Aorta (tissue), 5 donors: Measurements from ENCODE around the gene TTC39A. TPM values are rescaled to one million over a fixed set of nuclear protein-coding genes. Genes with fewer than 3 reads are reported as not detected.

Source experiments
- ATAC-seq: fragments of 200-7000 bp; cut with Tn5 transposase; one replicate; pipeline ENCODE4 v1.9.1; 2022; ENCODE audit warnings: moderate library complexity; ENCODE audit not compliant: low FRiP score
- DNase-seq, 2 donors: peaks; one replicate each; pipeline ENCODE4 v3.0.0-alpha.2; 2020
- H3K27ac ChIP-seq, 2 donors: one replicate each; pipeline ENCODE4 v1.5.1; 2013; ENCODE audit warnings: low read length in 2 of 2, mild to moderate bottlenecking in 2 of 2, moderate library complexity in 2 of 2, control low read depth in 1 of 2, inconsistent platforms in 1 of 2, low read depth in 1 of 2
- H3K27me3 ChIP-seq, 2 donors: one replicate each; pipeline ENCODE4 v1.6.1; 2013; ENCODE audit warnings: control low read depth in 1 of 2, low read length in 1 of 2, mild to moderate bottlenecking in 1 of 2, moderate library complexity in 1 of 2; ENCODE audit not compliant: insufficient read depth in 2 of 2, control insufficient read depth in 1 of 2
- H3K36me3 ChIP-seq, 2 donors: one replicate each; pipeline ENCODE4 v1.6.1; 2013; ENCODE audit warnings: control low read depth in 1 of 2, low read length in 1 of 2, mild to moderate bottlenecking in 1 of 2; ENCODE audit not compliant: insufficient read depth in 2 of 2, control insufficient read depth in 1 of 2
- H3K4me1 ChIP-seq, 2 donors: one replicate each; pipeline ENCODE4 v1.6.1; 2013; ENCODE audit warnings: low read length in 2 of 2, control low read depth in 1 of 2, mild to moderate bottlenecking in 1 of 2, moderate library complexity in 1 of 2; ENCODE audit not compliant: insufficient read depth in 2 of 2, control insufficient read depth in 1 of 2
- H3K4me3 ChIP-seq, 2 donors: one replicate each; pipeline ENCODE4 v1.5.1; 2013; ENCODE audit warnings: low read length in 2 of 2, control low read depth in 1 of 2, mild to moderate bottlenecking in 1 of 2
- H3K9me3 ChIP-seq: one replicate; pipeline ENCODE4 v1.6.1; 2013; ENCODE audit warnings: mild to moderate bottlenecking, low read length; ENCODE audit not compliant: control insufficient read depth
- WGBS, 2 donors: extraction: QIAGEN DNeasy Blood & Tissue Kit; methylation state at CpG; one replicate each; pipeline ENCODE4 v1.1.7; 2013; 5-methylcytosine and 5-hydroxymethylcytosine counted together
- intact Hi-C, 2 donors: fragments of 100-400 bp; cut with DNase I; formaldehyde crosslinking; loops; one replicate each; pipeline versions ENCODE4 v1.14.2 to v1.15.0; 2022
- polyA plus RNA-seq, 2 donors: library from polyadenylated mRNA; stranded (reverse); fragments of 200-250 nt; gene quantifications; one replicate each; pipeline ENCODE4 v1.2.3, GENCODE V29; 2013
- total RNA-seq, 2 donors: library from RNA; stranded (reverse); fragmentation: NEBNext Ultra II Directional; extraction: Animal tissue kit (Norgen Biotek cat#: 25700); gene quantifications; one replicate each; pipeline ENCODE4 v1.2.1, GENCODE V29; 2021
- donor health status: healthy with polysubstance abuse.
- donor health status: Bipolar disorder and iron deficiency.
- donor health status: DM: no; HTN: no; CAD: no.
- donor health status: DM: no; HTN: no; CAD: no.
- donor health status: DM: yes; HTN: yes; CAD: no.

Gene TTC39A
- total and polyA plus RNA-seq, 4 donors, result 0.67 to 7.5 (median 2.8) TPM

GRCh38 chr1:51322417-51323101 is 7.8 kb downstream of the TTC39A start:
- intact Hi-C loops, result no loop called here
- no peak for ATAC-seq
- H3K9me3 ChIP-seq, result no peaks in the 10 kb centered on the region
- H3K27ac ChIP-seq, result no peak overlapping the region
- no peaks in the 10 kb centered on the region for H3K4me1 ChIP-seq
- no peaks in the 10 kb centered on the region for H3K27me3 ChIP-seq
- no peak overlapping the region for H3K4me3 ChIP-seq
- H3K36me3 ChIP-seq, result no peaks in the 10 kb centered on the region
- WGBS, 2 donors, result 91 to 92% methylated on average over 4 of the region's 4 CpGs
- DNase-seq, result no peak

- Histone ChIP-seq H3K9me3 (no peaks in the 10 kb centered on the region), H3K4me1 (no peaks in the 10 kb centered on the region), H3K4me3 (no peak overlapping the region), H3K36me3 (no peaks in the 10 kb centered on the region), H3K27me3 (no peaks in the 10 kb centered on the region), H3K27ac (no peak overlapping the region)
- ATAC-seq, result no peak
- DNase-seq, result no peak
- intact Hi-C loops, result no loop called here
- 95 to 100% methylated on average over 2 of the region's 2 CpGs for WGBS, 2 donors
Measured at GRCh38 chr1:51321924-51322280, 8.5 kb downstream of the TTC39A start.

GRCh38 chr1:51320967-51321923 is 9.1 kb downstream of the TTC39A start:
- Histone ChIP-seq H3K27ac (no peak overlapping the region), H3K9me3 (no peaks in the 10 kb centered on the region), H3K27me3 (no peaks in the 10 kb centered on the region), H3K36me3 (no peaks in the 10 kb centered on the region), H3K4me3 (no peak overlapping the region), H3K4me1 (no peaks in the 10 kb centered on the region)
- ATAC-seq (no peak), DNase-seq (no peak)
- intact Hi-C loops, result no loop called here
- WGBS, 2 donors, result 94 to 97% methylated on average over 11 of the region's 11 CpGs

GRCh38 chr1:51317798-51318197 is 12.6 kb downstream of the TTC39A start:
- Histone ChIP-seq H3K4me1 (no peaks in the 10 kb centered on the region), H3K27ac (no peak overlapping the region), H3K4me3 (no peak overlapping the region), H3K27me3 (no peaks in the 10 kb centered on the region), H3K9me3 (no peaks in the 10 kb centered on the region), H3K36me3 (no peaks in the 10 kb centered on the region)
- DNase-seq (no peak), ATAC-seq (no peak)
- intact Hi-C loops, result no loop called here
- 91% methylated on average over 7 of the region's 7 CpGs for WGBS, 2 donors

- no peaks in the 10 kb centered on the region for H3K36me3 ChIP-seq
- ATAC-seq, result no peak
- intact Hi-C loops, result no loop called here
- no peaks in the 10 kb centered on the region for H3K9me3 ChIP-seq
- no peaks in the 10 kb centered on the region for H3K27me3 ChIP-seq
- no peak overlapping the region for H3K27ac ChIP-seq
- DNase-seq, result no peak
- WGBS, 2 donors, result 94 to 95% methylated on average over 4 of the region's 4 CpGs
- no peak overlapping the region for H3K4me3 ChIP-seq
- H3K4me1 ChIP-seq, result no peaks in the 10 kb centered on the region
Measured at GRCh38 chr1:51316846-51317120, 13.6 kb downstream of the TTC39A start.

GRCh38 chr1:51316113-51316845 is 14.1 kb downstream of the TTC39A start:
- WGBS, 2 donors, result 92 to 93% methylated on average over 9 of the region's 9 CpGs
- no peaks in the 10 kb centered on the region for H3K36me3 ChIP-seq
- DNase-seq (peak in 1 of 2 donors; percentile 43), ATAC-seq (no peak)
- H3K9me3 ChIP-seq, result no peaks in the 10 kb centered on the region
- no peaks in the 10 kb centered on the region for H3K4me1 ChIP-seq
- intact Hi-C loops, result no loop called here
- H3K4me3 ChIP-seq, result no peak overlapping the region
- no peak overlapping the region for H3K27ac ChIP-seq
- no peaks in the 10 kb centered on the region for H3K27me3 ChIP-seq

- DNase-seq, result no peak
Measured at GRCh38 chr1:51314974-51315373, 15.4 kb downstream of the TTC39A start.

GRCh38 chr1:51313961-51314777 is 16.2 kb downstream of the TTC39A start:
- DNase-seq (peak in 1 of 2 donors; percentile 51), ATAC-seq (peak; percentile 21)
- WGBS, 2 donors, result 63 to 64% methylated on average over 12 of the region's 12 CpGs
- H3K36me3 ChIP-seq, result no peaks in the 10 kb centered on the region
- intact Hi-C loops, result no loop called here
- no peak overlapping the region for H3K4me3 ChIP-seq
- no peaks in the 10 kb centered on the region for H3K9me3 ChIP-seq
- no peaks in the 10 kb centered on the region for H3K4me1 ChIP-seq
- H3K27ac ChIP-seq, result no peak overlapping the region
- H3K27me3 ChIP-seq, result no peaks in the 10 kb centered on the region

More at GRCh38 chr1:51314974-51315373, 15.4 kb downstream of the TTC39A start:
- no peak overlapping the region for H3K4me3 ChIP-seq
- H3K27me3 ChIP-seq, result no peaks in the 10 kb centered on the region
- no peaks in the 10 kb centered on the region for H3K4me1 ChIP-seq
- no peak for ATAC-seq
- H3K36me3 ChIP-seq, result no peaks in the 10 kb centered on the region
- intact Hi-C loops, result no loop called here
- no peaks in the 10 kb centered on the region for H3K9me3 ChIP-seq
- H3K27ac ChIP-seq, result no peak overlapping the region
- 84 to 85% methylated on average over 3 of the region's 3 CpGs for WGBS, 2 donors
